Nephron progenitor cell (in vitro differentiated cells): ENCODE measurements around the gene CHM.

Experiments
- DNase-seq: peaks from one replicate; pipeline ENCODE4 v3.0.0; 2021
- H3K27ac Mint-ChIP-seq: 2 replicates; pipeline ENCODE4 v1.8.0; 2021; ENCODE audit warnings: mild to moderate bottlenecking, moderate library complexity, mixed read lengths
- H3K27me3 Mint-ChIP-seq: 2 replicates; pipeline ENCODE4 v1.8.0; 2021; ENCODE audit warnings: mild to moderate bottlenecking, low read depth, mixed read lengths; ENCODE audit not compliant: poor library complexity
- H3K36me3 Mint-ChIP-seq: 2 replicates; pipeline ENCODE4 v1.8.0; 2021; ENCODE audit warnings: low read depth, mixed read lengths
- H3K4me1 Mint-ChIP-seq: 2 replicates; pipeline ENCODE4 v1.8.0; 2021; ENCODE audit warnings: mixed read lengths
- H3K4me3 Mint-ChIP-seq: 2 replicates; pipeline ENCODE4 v1.8.0; 2021; ENCODE audit warnings: mild to moderate bottlenecking, moderate library complexity, mixed read lengths
- H3K9me3 Mint-ChIP-seq: 2 replicates; pipeline ENCODE4 v1.8.0; 2021; ENCODE audit warnings: mild to moderate bottlenecking, moderate library complexity, mixed read lengths
- CTCF ChIP-seq: fragments of 200-600 bp; sonication (generic); IDR thresholded peaks from 2 replicates; pipeline ENCODE4 v1.5.0; 2021; ENCODE audit warnings: antibody characterized with exemption

The CHM gene

GRCh38 chrX:85815203-85815751 lies 232.1 kb downstream of the CHM start:
- no peak overlapping the region for H3K4me3 Mint-ChIP-seq
- TF ChIP-seq CTCF: no peak
- peaks cover 61% of the 10 kb centered on the region for H3K9me3 Mint-ChIP-seq
- H3K27me3 Mint-ChIP-seq: no peaks in the 10 kb centered on the region
- no peak for DNase-seq
- no peaks in the 10 kb centered on the region for H3K36me3 Mint-ChIP-seq
- H3K27ac Mint-ChIP-seq: no peak overlapping the region
- H3K4me1 Mint-ChIP-seq: no peaks in the 10 kb centered on the region
